ENCODE measurements around the gene RCSD1.
"Not testable (repeated sequence)": the region's sequence is repeated elsewhere in the genome, so short reads cannot be mapped to it uniquely, and the experiment has no call there.

RCSD1 gene
- total RNA-seq: 93.7 to 250 (median 158) reads per million in 4 experiments

DNA sequence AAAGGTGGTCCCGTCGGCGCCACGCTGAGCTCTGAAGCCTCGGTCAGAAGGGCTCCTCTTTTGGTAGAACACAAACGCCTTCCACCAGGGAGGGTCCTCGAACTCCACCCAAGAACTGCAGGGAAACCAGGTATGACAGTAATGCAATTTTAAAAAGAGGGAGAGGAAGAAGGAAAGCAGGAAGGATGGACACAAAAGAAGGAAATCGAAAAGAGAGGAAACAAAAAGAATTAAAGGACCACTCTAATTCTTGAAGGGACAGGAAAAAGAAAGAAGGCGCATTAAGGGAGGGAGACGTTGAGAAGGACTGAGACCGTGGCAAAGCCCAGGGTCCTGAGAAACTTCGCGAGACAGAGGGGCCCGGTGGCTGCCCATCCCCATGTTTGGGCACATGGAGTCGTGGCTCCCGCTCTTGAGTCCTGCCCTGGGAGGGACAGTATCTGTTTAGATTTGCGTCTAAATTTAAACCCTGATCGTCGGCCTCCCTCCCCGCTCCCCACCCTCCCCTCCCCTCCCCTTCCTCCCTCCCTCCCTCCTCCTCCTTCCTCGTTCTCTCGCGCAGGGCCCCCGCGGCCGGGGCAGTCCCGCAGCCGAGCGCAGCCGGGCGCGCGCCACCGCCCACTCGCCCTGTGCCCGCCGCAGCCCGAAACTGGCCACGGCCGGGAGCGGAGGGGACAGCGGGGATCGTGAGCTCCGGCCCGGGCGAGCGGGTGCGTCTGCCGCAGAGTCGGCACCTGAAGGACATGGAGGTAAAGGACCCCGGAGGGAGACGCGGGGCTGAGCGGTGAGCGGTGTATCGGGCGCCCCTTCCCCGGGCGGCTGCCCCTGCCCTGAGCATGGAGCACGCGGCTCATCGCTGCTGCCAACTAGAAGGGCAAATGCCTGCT, at the start of gene RCSD1:
Gene RCSD1, plus strand, starts transcription at position 552 of the 887 bp plus-strand sequence. Its CDS starts 192 bp downstream, at position 744.
- DNase-seq: peak; percentile 25

- DNase-seq: no peak
These were observed 48.0 kb upstream of the RCSD1 start for GRCh38 chr1:167582064-167582463.

GRCh38 chr1:167582722-167583121, 47.3 kb upstream of the RCSD1 start:
- DNase-seq: no peak

- no peak for DNase-seq
These were observed 45.5 kb upstream of the RCSD1 start for GRCh38 chr1:167584581-167584980.

DNA sequence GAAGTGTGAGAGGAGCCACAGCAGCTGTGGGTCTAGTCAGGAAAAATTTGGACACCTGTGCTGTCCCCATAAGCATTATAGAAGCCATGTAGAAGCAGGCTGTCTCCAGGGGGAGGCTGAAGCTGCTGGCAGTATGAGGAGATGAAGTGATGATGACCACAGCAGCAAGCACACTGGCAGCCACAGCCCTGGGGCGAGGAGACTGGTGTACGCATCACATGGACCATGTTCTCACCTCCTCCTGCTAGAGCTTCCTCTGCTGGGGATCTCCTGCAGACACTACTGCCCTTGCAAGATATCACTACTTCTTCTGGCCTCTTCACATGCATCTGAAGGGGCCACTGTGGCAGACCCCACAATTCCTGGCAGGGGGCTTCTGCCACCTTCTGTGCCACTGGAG, 42.7 kb upstream of the RCSD1 start:
- no peak for DNase-seq

DNA sequence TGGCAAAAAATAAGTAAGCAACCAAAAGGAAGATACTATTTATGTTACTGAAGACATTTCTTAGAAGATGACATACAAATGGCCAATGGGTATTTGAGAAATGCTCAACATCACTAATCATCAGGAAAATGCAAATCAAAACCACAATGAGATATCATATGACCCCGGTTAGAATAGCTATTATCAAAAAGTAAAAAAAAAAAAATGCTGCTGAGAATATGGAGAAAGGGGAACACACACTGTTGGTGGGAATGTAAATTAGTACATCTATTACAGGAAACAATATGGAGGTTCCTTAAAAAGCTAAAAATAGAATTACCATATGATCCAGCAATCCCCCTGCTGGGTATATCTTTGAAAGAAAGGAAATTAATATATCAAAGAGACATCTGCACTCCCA, 42.2 kb upstream of the RCSD1 start:
- no peak for DNase-seq

DNA sequence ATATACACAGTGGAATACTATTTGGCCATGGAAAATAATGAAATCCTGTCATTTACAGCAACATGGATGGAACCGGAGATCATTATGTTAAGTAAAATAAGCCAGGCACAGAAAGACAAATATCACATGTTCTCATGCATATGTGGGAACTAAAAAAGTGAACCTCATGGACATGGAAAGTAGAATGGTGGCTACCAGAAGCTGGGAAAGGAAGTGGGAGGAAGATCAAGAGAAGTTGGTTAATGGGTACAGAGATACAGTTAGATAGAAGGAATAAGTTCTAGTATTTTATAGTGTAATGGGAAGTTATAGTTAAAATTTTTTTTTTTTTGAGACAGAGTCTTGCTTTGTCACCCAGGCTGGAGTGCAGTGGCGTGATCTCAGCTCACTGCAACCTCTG, 41.7 kb upstream of the RCSD1 start:
- DNase-seq: no peak

DNA sequence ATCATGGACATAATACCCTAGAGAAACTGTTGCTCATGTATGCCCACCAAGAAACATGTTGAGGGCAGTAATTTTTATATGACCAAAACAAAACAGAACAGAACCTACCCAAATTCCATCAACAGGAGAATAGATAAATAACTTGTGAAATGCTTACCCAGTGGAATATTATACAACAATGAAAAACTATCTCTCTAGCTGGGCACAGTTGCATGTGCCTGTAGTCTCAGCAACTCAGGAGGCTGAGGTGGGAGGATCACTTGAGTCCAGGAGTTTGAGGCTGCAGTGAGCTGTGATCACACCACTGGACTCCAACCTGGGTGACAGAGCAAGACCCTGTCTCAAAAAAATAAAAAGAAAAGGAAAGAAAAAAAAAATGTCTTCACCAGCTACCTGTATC, 37.6 kb upstream of the RCSD1 start:
- DNase-seq: no peak

- DNase-seq: no peak
These were observed 36.2 kb upstream of the RCSD1 start for GRCh38 chr1:167593860-167594259.

DNA sequence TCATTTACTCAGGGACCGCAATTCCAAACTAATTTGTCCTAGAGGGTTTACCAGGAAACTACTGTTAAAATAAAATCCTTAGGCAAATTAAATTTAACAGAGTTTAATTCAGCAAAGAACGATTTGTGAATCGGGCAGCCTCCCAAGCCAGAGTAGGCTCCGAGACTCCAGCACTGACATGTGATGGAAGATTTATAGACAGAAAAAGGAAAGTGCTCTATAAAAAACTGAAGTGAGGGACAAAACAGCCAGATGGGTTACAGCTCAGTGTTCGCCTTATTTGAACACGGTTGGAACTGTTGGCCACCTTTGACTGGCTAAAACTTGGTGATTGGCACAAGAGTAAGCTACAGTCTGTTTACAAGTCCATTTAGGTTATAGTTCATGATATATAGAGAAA, 35.2 kb upstream of the RCSD1 start:
- no peak for DNase-seq

DNA sequence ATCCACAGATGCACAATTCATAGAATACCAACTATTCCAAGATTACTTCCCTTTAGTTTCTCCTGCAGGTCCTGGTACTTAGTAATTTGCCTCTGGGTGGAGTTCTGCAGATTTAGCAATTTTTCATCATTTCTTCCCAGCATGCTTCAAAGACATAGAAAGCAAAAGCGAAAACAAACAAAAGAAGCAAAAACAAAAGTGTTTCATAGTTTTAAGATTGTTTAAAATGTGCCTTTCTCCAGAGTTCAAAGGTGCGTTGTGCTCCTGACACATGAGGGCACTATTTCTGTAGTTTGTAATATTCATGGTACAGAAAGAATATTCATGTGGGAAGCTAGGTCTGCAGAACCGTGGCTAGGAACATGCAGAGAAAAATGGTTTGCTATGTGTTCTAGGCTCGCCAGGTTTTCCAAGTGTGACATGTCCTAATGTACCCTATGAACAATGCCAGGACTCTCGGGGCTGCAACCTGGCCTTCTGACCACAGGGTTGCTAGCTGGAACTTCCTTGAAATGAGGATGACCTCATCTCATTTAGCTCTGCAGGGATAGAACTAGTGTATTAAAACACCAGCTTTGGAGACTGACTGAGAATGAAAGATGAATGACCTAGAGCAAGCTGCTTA, 30.0 kb upstream of the RCSD1 start:
- peak; percentile 10 for DNase-seq

- no peak for DNase-seq
These were observed 28.3 kb upstream of the RCSD1 start for GRCh38 chr1:167601442-167602383.

DNA sequence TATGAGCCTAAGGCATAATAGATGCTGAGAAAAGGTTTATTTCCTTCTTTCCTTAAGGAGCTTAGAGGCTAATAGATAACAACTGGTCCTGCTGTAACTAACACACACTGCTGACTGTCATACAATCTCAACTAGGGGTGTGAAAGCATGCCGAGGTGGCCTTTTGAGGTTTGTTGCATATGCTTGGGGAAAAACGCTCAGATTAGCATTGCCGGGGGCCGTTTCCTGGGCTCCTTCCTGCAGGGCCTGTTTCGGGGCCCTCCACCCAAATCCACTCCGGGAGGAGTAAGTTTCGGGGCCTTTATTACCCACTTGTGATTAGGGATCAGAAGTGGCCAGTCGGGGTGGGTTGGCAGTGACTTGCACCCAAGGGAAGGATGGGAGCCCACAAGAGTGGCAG, 27.2 kb upstream of the RCSD1 start:
- no peak for DNase-seq

DNA sequence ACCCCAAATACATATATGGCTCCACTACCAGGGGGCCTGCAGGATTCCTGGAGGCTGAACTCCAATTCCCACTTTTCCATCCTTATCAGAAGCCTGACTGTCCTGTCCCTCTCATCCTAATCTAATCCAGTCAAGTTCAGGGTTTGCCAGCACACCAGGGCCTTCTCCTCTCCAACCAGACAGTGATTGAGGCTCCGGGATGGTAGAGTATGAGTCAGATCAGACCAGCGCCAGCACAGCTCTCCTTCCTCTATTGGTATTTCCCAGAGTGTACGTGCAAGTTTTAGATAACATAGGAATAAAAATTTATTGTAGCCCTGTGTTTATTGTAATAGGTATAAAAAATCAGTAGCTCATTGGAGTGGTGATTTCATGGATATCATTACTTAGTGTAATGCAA, 24.5 kb upstream of the RCSD1 start:
- no peak for DNase-seq

- no peak for DNase-seq
These were observed 18.0 kb upstream of the RCSD1 start for GRCh38 chr1:167611983-167612382.

GRCh38 chr1:167612587-167613385, 17.2 kb upstream of the RCSD1 start:
- DNase-seq: no peak

GRCh38 chr1:167613984-167614383, 16.0 kb upstream of the RCSD1 start:
- DNase-seq: not testable (repeated sequence)

- DNase-seq: no peak
These were observed 15.2 kb upstream of the RCSD1 start for GRCh38 chr1:167614851-167615250.

DNA sequence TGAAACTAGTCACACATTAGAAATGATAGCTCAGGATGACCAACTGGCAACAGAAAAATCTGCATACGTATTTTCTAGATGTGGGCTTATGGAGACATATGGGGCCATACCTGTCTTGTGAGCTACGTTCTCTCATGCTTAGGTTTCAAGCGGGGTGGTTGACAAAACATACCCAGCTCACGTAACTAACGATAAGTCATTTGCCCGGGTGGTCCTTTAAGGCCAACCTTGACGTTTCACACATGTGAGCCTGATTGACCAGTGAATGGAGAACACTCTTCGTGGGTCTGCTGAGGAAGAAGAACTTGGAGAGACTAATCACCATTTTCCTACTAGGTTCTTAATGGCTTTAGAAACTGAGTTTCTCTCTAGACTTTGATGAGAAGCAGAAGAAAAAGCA, 13.5 kb upstream of the RCSD1 start:
- DNase-seq: no peak

DNA sequence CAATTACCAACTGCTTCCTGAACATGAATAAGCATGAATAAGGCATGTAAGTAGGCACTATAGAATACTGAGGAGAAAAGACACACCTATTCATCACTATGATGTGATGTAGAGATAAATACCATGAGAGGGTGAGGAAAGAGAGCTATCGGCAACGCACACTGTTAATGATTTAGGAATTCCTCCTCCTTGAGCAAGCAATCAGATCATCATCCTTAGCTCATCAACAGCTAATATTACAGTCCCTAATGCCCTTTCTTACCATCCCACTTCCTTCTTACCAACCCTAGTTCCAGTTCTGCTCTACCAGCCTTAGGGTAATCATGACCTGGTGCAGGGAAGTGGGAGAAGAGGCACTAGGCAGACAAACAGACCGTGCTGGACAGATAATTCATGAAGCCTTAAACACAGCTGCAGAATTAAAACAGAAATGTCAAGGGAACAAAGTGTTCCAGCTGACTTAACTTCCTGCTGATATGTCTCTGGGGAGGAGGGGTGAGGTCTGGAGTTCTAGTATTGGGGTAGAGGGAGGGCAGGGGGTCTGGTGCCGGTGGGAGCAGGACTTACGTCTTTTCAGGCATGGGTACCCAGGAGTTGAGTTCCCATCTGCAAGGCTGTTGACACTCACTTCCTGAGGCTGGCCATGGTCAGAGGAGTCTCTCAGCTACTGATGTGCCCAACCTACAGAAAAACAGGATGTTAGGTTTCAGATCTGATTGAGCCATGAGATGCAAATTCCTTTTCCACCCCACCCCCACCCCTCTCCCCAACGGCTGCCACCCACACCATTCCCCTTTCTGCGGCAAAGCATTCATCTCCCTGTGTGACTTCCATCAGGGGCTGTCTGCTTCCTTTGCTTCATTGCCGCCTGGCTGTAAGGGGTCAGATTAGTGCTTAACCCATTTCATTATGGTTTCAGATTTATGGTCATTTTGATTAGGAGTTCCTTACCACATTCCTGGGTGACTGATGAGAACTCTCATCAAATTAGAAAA, 12.6 kb upstream of the RCSD1 start:
- no peak for DNase-seq

DNA sequence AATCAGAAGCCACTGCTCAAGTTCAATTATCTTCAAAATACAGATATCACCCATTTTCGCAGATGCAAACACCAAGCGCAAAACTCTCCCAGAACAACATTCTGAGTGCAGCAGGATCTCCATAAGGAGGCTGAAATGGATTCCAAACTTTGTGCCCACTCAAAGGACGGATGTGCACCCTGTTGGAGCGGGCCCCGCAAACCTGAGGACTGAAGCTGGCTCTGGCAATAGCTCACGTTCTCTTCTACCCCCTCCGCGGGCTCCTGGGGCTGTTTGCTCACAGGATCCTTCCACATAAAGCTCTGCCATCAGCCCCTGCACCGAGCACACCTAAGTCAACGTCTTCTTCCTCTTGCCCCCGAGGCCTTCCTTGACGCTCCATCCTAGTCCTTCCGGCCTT, 11.7 kb upstream of the RCSD1 start:
- DNase-seq: no peak
